Endodermal cell (in vitro differentiated cells): Measurements from ENCODE around the gene MUC2. TPM values are rescaled to one million over a fixed set of nuclear protein-coding genes. Genes with fewer than 3 reads are reported as not detected.
A peak's percentile ranks its signal among the peaks of the same experiment; 100 is the strongest.

Experiments used
- DNase-seq: peaks from one replicate; pipeline ENCODE4 v3.0.0-alpha.2; 2017
- H3K27ac ChIP-seq: 2 replicates; pipeline ENCODE4 v1.5.1; 2013; ENCODE audit warnings: mild to moderate bottlenecking, low read depth, low read length, moderate library complexity
- H3K27me3 ChIP-seq: 2 replicates; pipeline ENCODE4 v1.6.1; 2013; ENCODE audit warnings: mild to moderate bottlenecking, low read length, moderate library complexity; ENCODE audit not compliant: insufficient read depth, control insufficient read depth, poor library complexity, severe bottlenecking
- H3K36me3 ChIP-seq: 2 replicates; pipeline ENCODE4 v1.7.0; 2013; ENCODE audit warnings: mild to moderate bottlenecking, low read length, moderate library complexity; ENCODE audit not compliant: control insufficient read depth, insufficient read depth
- H3K4me1 ChIP-seq: one replicate; pipeline ENCODE4 v1.7.0; 2013; ENCODE audit warnings: low read length; ENCODE audit not compliant: control insufficient read depth, insufficient read depth
- H3K4me3 ChIP-seq: 2 replicates; pipeline ENCODE4 v1.5.1; 2013; ENCODE audit warnings: mild to moderate bottlenecking, low read length, moderate library complexity
- H3K9ac ChIP-seq: 2 replicates; pipeline ENCODE4 v1.6.1; 2013; ENCODE audit warnings: mild to moderate bottlenecking, low read length, moderate library complexity; ENCODE audit not compliant: poor library complexity, severe bottlenecking; ENCODE audit errors: extremely low read depth
- H3K9me3 ChIP-seq: 2 replicates; pipeline ENCODE4 v1.6.1; 2013; ENCODE audit warnings: mild to moderate bottlenecking, low read length, moderate library complexity; ENCODE audit not compliant: control insufficient read depth
- H3K27ac Mint-ChIP-seq: 2 replicates; pipeline ENCODE4 v1.8.0; 2020; ENCODE audit warnings: mixed read lengths
- H3K27me3 Mint-ChIP-seq: 2 replicates; pipeline ENCODE4 v1.8.0; 2021; ENCODE audit warnings: mild to moderate bottlenecking, mixed read lengths; ENCODE audit not compliant: insufficient read depth
- H3K36me3 Mint-ChIP-seq: 2 replicates; pipeline ENCODE4 v1.8.0; 2020; ENCODE audit warnings: low read depth, mixed read lengths
- H3K4me1 Mint-ChIP-seq: 2 replicates; pipeline ENCODE4 v1.8.0; 2020; ENCODE audit warnings: mixed read lengths
- H3K4me3 Mint-ChIP-seq: 2 replicates; pipeline ENCODE4 v1.8.0; 2020; ENCODE audit warnings: mild to moderate bottlenecking, moderate library complexity, mixed read lengths
- H3K9me3 Mint-ChIP-seq: 2 replicates; pipeline ENCODE4 v1.8.0; 2020; ENCODE audit warnings: mild to moderate bottlenecking, mixed read lengths
- CTCF ChIP-seq: fragments of 200-600 bp; sonication (generic); conservative IDR thresholded peaks from 2 replicates; pipeline ENCODE4 v1.5.0; 2021; ENCODE audit warnings: antibody characterized with exemption, mild to moderate bottlenecking
- WGBS, 2 experiments: methylation state at CpG; one replicate each; pipeline versions ENCODE4 v1.1.5 to v1.1.7; 2013; ENCODE audit warnings: missing lambda C conversion rate in 2 of 2, mixed read lengths in 1 of 2; ENCODE audit not compliant: insufficient coverage in 1 of 2, insufficient read length in 1 of 2; 5-methylcytosine and 5-hydroxymethylcytosine counted together
- total RNA-seq, 2 donors: library from RNA; stranded (reverse); fragmentation: NEBNext Ultra II Directional in 1 of 2; extraction: Animal tissue kit (Norgen Biotek cat#: 25700) in 1 of 2; gene quantifications; 2 replicates in 1 of 2; 3 replicates in 1 of 2; pipeline ENCODE4 v1.2.1, GENCODE V29; 2021

Gene MUC2
- total RNA-seq, 2 donors from 2014 or later = not detected

GRCh38 chr11:1028616-1029015 lies 46.1 kb upstream of the MUC2 start:
- Histone ChIP-seq H3K27me3 (no peaks in the 10 kb centered on the region), H3K4me3 (no peak overlapping the region), H3K27ac (no peak overlapping the region), H3K9ac (no peak overlapping the region), H3K4me1 (no peaks in the 10 kb centered on the region), H3K36me3 (no peaks in the 10 kb centered on the region), H3K9me3 (no peaks in the 10 kb centered on the region)
- no peak for DNase-seq
- H3K9me3 Mint-ChIP-seq = no peaks in the 10 kb centered on the region
- no peaks in the 10 kb centered on the region for H3K27me3 Mint-ChIP-seq
- no peak for TF ChIP-seq CTCF
- H3K36me3 Mint-ChIP-seq = no peaks in the 10 kb centered on the region
- H3K4me1 Mint-ChIP-seq = no peaks in the 10 kb centered on the region
- no peak overlapping the region for H3K27ac Mint-ChIP-seq
- WGBS, 2 experiments = 89 to 90% methylated on average over 8 to 14 of the region's 14 CpGs
- no peak overlapping the region for H3K4me3 Mint-ChIP-seq

- Mint-ChIP-seq H3K4me3 (no peak overlapping the region), H3K9me3 (no peaks in the 10 kb centered on the region), H3K4me1 (no peaks in the 10 kb centered on the region), H3K36me3 (no peaks in the 10 kb centered on the region), H3K27ac (no peak overlapping the region), H3K27me3 (no peaks in the 10 kb centered on the region)
- Histone ChIP-seq H3K27me3 (no peaks in the 10 kb centered on the region), H3K36me3 (no peaks in the 10 kb centered on the region), H3K27ac (no peak overlapping the region), H3K4me3 (no peak overlapping the region), H3K9ac (no peak overlapping the region), H3K4me1 (no peaks in the 10 kb centered on the region), H3K9me3 (no peaks in the 10 kb centered on the region)
- 90 to 93% methylated on average over 23 to 25 of the region's 25 CpGs for WGBS, 2 experiments
- no peak for DNase-seq
- no peak for TF ChIP-seq CTCF
Observed at GRCh38 chr11:1029051-1029450, 45.6 kb upstream of the MUC2 start.

- H3K9me3 Mint-ChIP-seq = no peaks in the 10 kb centered on the region
- no peak overlapping the region for H3K4me3 ChIP-seq
- no peak overlapping the region for H3K4me3 Mint-ChIP-seq
- H3K9me3 ChIP-seq = no peaks in the 10 kb centered on the region
- peak; percentile 62 for DNase-seq
- H3K27me3 ChIP-seq = no peaks in the 10 kb centered on the region
- no peaks in the 10 kb centered on the region for H3K27me3 Mint-ChIP-seq
- H3K27ac Mint-ChIP-seq = no peak overlapping the region
- no peaks in the 10 kb centered on the region for H3K36me3 ChIP-seq
- no peaks in the 10 kb centered on the region for H3K4me1 Mint-ChIP-seq
- 75 to 91% methylated on average over 10 to 16 of the region's 16 CpGs for WGBS, 2 experiments
- no peak overlapping the region for H3K27ac ChIP-seq
- no peaks in the 10 kb centered on the region for H3K4me1 ChIP-seq
- H3K36me3 Mint-ChIP-seq = no peaks in the 10 kb centered on the region
- no peak overlapping the region for H3K9ac ChIP-seq
- no peak for TF ChIP-seq CTCF
Observed at GRCh38 chr11:1029654-1030053, 45.0 kb upstream of the MUC2 start.
